CD14-positive monocyte (primary cell): ENCODE measurements around the gene CYTH1. TPM values are rescaled to one million over a fixed set of nuclear protein-coding genes. Genes with fewer than 3 reads are reported as not detected.

ENCODE experiments used
- DNase-seq, 3 donors: peaks; one replicate each; pipeline ENCODE4 v3.0.0-alpha.2; 2011 to 2022
- H2AFZ ChIP-seq: 2 replicates; pipeline ENCODE4 v1.6.0; 2012; ENCODE audit warnings: mild to moderate bottlenecking, low read depth, low read length, inconsistent platforms; ENCODE audit not compliant: insufficient read depth, poor library complexity, severe bottlenecking
- H3K27ac ChIP-seq, 2 donors: 1 replicate in 1 of 2; 2 replicates in 1 of 2; pipeline ENCODE4 v1.5.1; 2012 to 2013; ENCODE audit warnings: low read length in 2 of 2, control low read depth in 1 of 2, inconsistent platforms in 1 of 2, low read depth in 1 of 2, mild to moderate bottlenecking in 1 of 2
- H3K27me3 ChIP-seq, 2 donors: one replicate each; pipeline versions ENCODE4 v1.6.0 to v1.6.1; 2011 to 2013; ENCODE audit warnings: low read length in 2 of 2; ENCODE audit not compliant: control insufficient read depth in 2 of 2, insufficient read depth in 2 of 2
- H3K36me3 ChIP-seq, 2 donors: replicated peaks in 1 of 2; 1 replicate in 1 of 2; 2 replicates in 1 of 2; pipeline versions ENCODE4 v1.5.1 to v1.6.1; 2012 to 2013; ENCODE audit warnings: low read length in 2 of 2, control low read depth in 1 of 2, inconsistent platforms in 1 of 2, mild to moderate bottlenecking in 1 of 2; ENCODE audit not compliant: insufficient read depth in 2 of 2, control insufficient read depth in 1 of 2
- H3K4me1 ChIP-seq, 2 donors: 1 replicate in 1 of 2; 2 replicates in 1 of 2; pipeline versions ENCODE4 v1.5.1 to v1.6.1; 2012 to 2013; ENCODE audit warnings: low read length in 2 of 2, control low read depth in 1 of 2, inconsistent platforms in 1 of 2, mild to moderate bottlenecking in 1 of 2, moderate library complexity in 1 of 2; ENCODE audit not compliant: insufficient read depth in 2 of 2, control insufficient read depth in 1 of 2
- H3K4me2 ChIP-seq: replicated peaks from 2 replicates; pipeline ENCODE3; 2012; ENCODE audit warnings: low read length, moderate library complexity, mild to moderate bottlenecking; ENCODE audit not compliant: poor library complexity, severe bottlenecking; ENCODE audit errors: extremely low read depth
- H3K4me3 ChIP-seq, 3 experiments: fragments of 200-600 bp in 1 of 3; sonication (generic) in 1 of 3; replicated peaks in 1 of 3; 1 replicate in 2 of 3; 2 replicates in 1 of 3; pipeline ENCODE4 v1.5.1; 2011 to 2013; ENCODE audit warnings: low read length in 3 of 3, mild to moderate bottlenecking in 3 of 3, control low read depth in 2 of 3, low read depth in 2 of 3, inconsistent platforms in 1 of 3, moderate library complexity in 1 of 3
- H3K79me2 ChIP-seq: 2 replicates; pipeline ENCODE4 v1.6.0; 2012; ENCODE audit warnings: mild to moderate bottlenecking, control low read depth, inconsistent platforms, low read length, moderate library complexity; ENCODE audit not compliant: insufficient read depth
- H3K9ac ChIP-seq: 2 replicates; pipeline ENCODE4 v1.6.0; 2017; ENCODE audit warnings: low read length, mild to moderate bottlenecking; ENCODE audit not compliant: insufficient read depth, poor library complexity, severe bottlenecking
- H3K9me3 ChIP-seq, 2 donors: replicated peaks in 1 of 2; 1 replicate in 1 of 2; 2 replicates in 1 of 2; pipeline versions ENCODE4 v1.5.1 to v1.6.1; 2012 to 2013; ENCODE audit warnings: low read length in 2 of 2, control low read depth in 1 of 2; ENCODE audit not compliant: control insufficient read depth in 1 of 2, insufficient read depth in 1 of 2
- H4K20me1 ChIP-seq: 2 replicates; pipeline ENCODE4 v1.6.0; 2012; ENCODE audit warnings: mild to moderate bottlenecking, low read length, control low read depth, moderate library complexity; ENCODE audit not compliant: insufficient read depth
- H3K27ac Mint-ChIP-seq, 7 donors: one replicate each; pipeline ENCODE4 v1.8.0; 2020; ENCODE audit warnings: mild to moderate bottlenecking in 7 of 7, mixed read lengths in 7 of 7, moderate library complexity in 6 of 7, inconsistent platforms in 2 of 7
- H3K27me3 Mint-ChIP-seq, 3 donors: one replicate each; pipeline ENCODE4 v1.8.0; 2021 to 2022; ENCODE audit warnings: low read depth in 3 of 3, mild to moderate bottlenecking in 3 of 3, mixed read lengths in 3 of 3, moderate library complexity in 3 of 3, inconsistent platforms in 1 of 3
- H3K36me3 Mint-ChIP-seq, 2 donors: one replicate each; pipeline ENCODE4 v1.8.0; 2020; ENCODE audit warnings: mixed read lengths in 2 of 2, inconsistent platforms in 1 of 2, mild to moderate bottlenecking in 1 of 2
- H3K4me1 Mint-ChIP-seq: one replicate; pipeline ENCODE4 v1.8.0; 2020; ENCODE audit warnings: mild to moderate bottlenecking, mixed read lengths
- H3K4me3 Mint-ChIP-seq, 2 donors: one replicate each; pipeline ENCODE4 v1.8.0; 2020; ENCODE audit warnings: mild to moderate bottlenecking in 2 of 2, mixed read lengths in 2 of 2, moderate library complexity in 1 of 2
- H3K9me3 Mint-ChIP-seq, 7 donors: one replicate each; pipeline ENCODE4 v1.8.0; 2020 to 2022; ENCODE audit warnings: mixed read lengths in 7 of 7, mild to moderate bottlenecking in 6 of 7, moderate library complexity in 6 of 7, inconsistent platforms in 2 of 7
- CTCF ChIP-seq: fragments of 200-600 bp; IDR thresholded peaks from one replicate; pipeline ENCODE4 v1.8.0; 2022; ENCODE audit warnings: antibody characterized with exemption, mild to moderate bottlenecking
- WGBS: methylation state at CpG from one replicate; pipeline ENCODE4 v1.1.5; 2013; ENCODE audit warnings: missing lambda C conversion rate; ENCODE audit not compliant: insufficient coverage; 5-methylcytosine and 5-hydroxymethylcytosine counted together
- intact Hi-C, 2 donors: fragments of 100-400 bp; cut with micrococcal nuclease; formaldehyde crosslinking; loops; one replicate each; pipeline versions ENCODE4 v1.15.0 to v1.15.1; 2023
- polyA plus RNA-seq, 3 donors: library from polyadenylated mRNA; depleted of rRNA in 1 of 3; unstranded in 2 of 3; stranded (reverse) in 1 of 3; fragments of 300-500 nt in 2 of 3; fragments of >200 nt in 1 of 3; fragmentation: Illumina TruSeq in 2 of 3; gene quantifications; 1 replicate in 2 of 3; 2 replicates in 1 of 3; pipeline ENCODE4 v1.2.3, GENCODE V29; 2012 to 2021

The CYTH1 gene
- polyA plus RNA-seq, 3 donors = 68.6 to 211 (median 80.9) TPM

- H2AFZ ChIP-seq = no peak overlapping the region
- H3K9me3 Mint-ChIP-seq = peaks cover 0 to 1% (median 0%) of the 10 kb centered on the region in 7 donors
- no CpG with 5 or more reads among the region's 2 CpGs for WGBS
- no peak overlapping the region for H3K9ac ChIP-seq
- H3K36me3 ChIP-seq = peaks cover 98 to 100% of the 10 kb centered on the region in 2 donors
- H3K79me2 ChIP-seq = no peaks in the 10 kb centered on the region
- H3K4me3 ChIP-seq = no peak overlapping the region
- H3K36me3 Mint-ChIP-seq = peaks cover 94 to 100% of the 10 kb centered on the region in 2 donors
- H3K4me1 Mint-ChIP-seq = peaks cover 3% of the 10 kb centered on the region
- no peak overlapping the region for H3K4me3 Mint-ChIP-seq
- no peak for TF ChIP-seq CTCF
- intact Hi-C loops = no loop called here
- no peaks in the 10 kb centered on the region for H3K4me1 ChIP-seq
- H3K4me2 ChIP-seq = no peak overlapping the region
- no peak for DNase-seq
- no peaks in the 10 kb centered on the region for H3K27me3 ChIP-seq
- peak overlapping the region in 2 of 7 donors; percentile 31 to 83 for H3K27ac Mint-ChIP-seq
- no peaks in the 10 kb centered on the region for H3K9me3 ChIP-seq
- H4K20me1 ChIP-seq = peaks cover 96% of the 10 kb centered on the region
- H3K27ac ChIP-seq = peak overlapping the region in 1 of 2 donors; percentile 13
- H3K27me3 Mint-ChIP-seq = peaks cover 0 to 1% (median 0%) of the 10 kb centered on the region in 3 donors
Observed at GRCh38 chr17:78697122-78697521, 85.0 kb downstream of the CYTH1 start.

- DNase-seq = no peak
- 100% methylated on average over 4 of the region's 10 CpGs for WGBS
- Histone ChIP-seq H3K4me2 (no peak overlapping the region), H3K4me3 (no peak overlapping the region), H3K4me1 (no peaks in the 10 kb centered on the region), H3K9ac (no peak overlapping the region), H3K36me3 (peaks cover 98 to 100% of the 10 kb centered on the region in 2 donors), H3K9me3 (no peaks in the 10 kb centered on the region), H3K79me2 (no peaks in the 10 kb centered on the region), H2AFZ (no peak overlapping the region), H3K27me3 (no peaks in the 10 kb centered on the region), H3K27ac (peak overlapping the region in 1 of 2 donors; percentile 13), H4K20me1 (peaks cover 96% of the 10 kb centered on the region)
- intact Hi-C loops = no loop called here
- peaks cover 0 to 1% (median 0%) of the 10 kb centered on the region in 3 donors for H3K27me3 Mint-ChIP-seq
- peaks cover 94 to 100% of the 10 kb centered on the region in 2 donors for H3K36me3 Mint-ChIP-seq
- H3K27ac Mint-ChIP-seq = peak overlapping the region in 3 of 7 donors; percentile 26 to 76 (median 31)
- no peak for TF ChIP-seq CTCF
- H3K4me1 Mint-ChIP-seq = peaks cover 3% of the 10 kb centered on the region
- H3K4me3 Mint-ChIP-seq = no peak overlapping the region
- peaks cover 0 to 2% (median 0%) of the 10 kb centered on the region in 7 donors for H3K9me3 Mint-ChIP-seq
Observed at GRCh38 chr17:78696016-78696982, 85.8 kb downstream of the CYTH1 start.
